Endothelial cell of umbilical vein (primary cell): ENCODE results near the gene NFYC. TPM values are rescaled to one million over a fixed set of nuclear protein-coding genes. Genes with fewer than 3 reads are reported as not detected.

Experiments
- BruUV-seq: library from RNA; stranded (reverse); fragments of 400-500 nt; replicated peaks from 2 replicates; lab custom pipeline; 2021; lab: Mats Ljungman, UMichigan
- CTCF ChIA-PET: fragments of 300-600, 350-600 bp; sonication (Branson Sonifier 250); formaldehyde crosslinking; loops from one replicate; lab custom pipeline; 2021; ENCODE audit warnings: antibody characterized with exemption, inconsistent platforms; lab: Charles Lee
- POLR2A ChIA-PET: fragments of 300-600, 350-600 bp; sonication (Branson Sonifier 250); formaldehyde crosslinking; loops from one replicate; lab custom pipeline; 2021; ENCODE audit warnings: antibody characterized with exemption, inconsistent platforms; lab: Charles Lee
- DNase-seq: peaks from one replicate; pipeline ENCODE4 v3.0.0-alpha.2; 2011; ENCODE audit warnings: low read depth, low spot score
- FAIRE-seq: peaks from 2 replicates; lab custom pipeline; 2011; peaks lifted over from hg19 to GRCh38; lab: Jason Lieb, UNC
- H2AFZ ChIP-seq: 2 replicates; pipeline ENCODE4 v1.6.0; 2012; ENCODE audit warnings: low read depth, low read length, control low read depth, inconsistent platforms
- H3K27ac ChIP-seq: 2 replicates; pipeline ENCODE4 v1.5.1; 2011; ENCODE audit warnings: low read depth, mild to moderate bottlenecking, control low read depth, low read length, moderate library complexity; ENCODE audit not compliant: insufficient read depth
- H3K27me3 ChIP-seq, 2 experiments: 2 replicates each; pipeline versions ENCODE4 v1.6.0 to v1.6.1; 2011; ENCODE audit warnings: low read length in 2 of 2, mixed read lengths in 1 of 2; ENCODE audit not compliant: control insufficient read depth in 2 of 2, insufficient read depth in 2 of 2
- H3K36me3 ChIP-seq, 2 experiments: 2 replicates in 1 of 2; 3 replicates in 1 of 2; pipeline ENCODE4 v1.5.1; 2011; ENCODE audit warnings: low read length in 2 of 2, mild to moderate bottlenecking in 1 of 2, moderate library complexity in 1 of 2; ENCODE audit not compliant: control insufficient read depth in 2 of 2, insufficient read depth in 2 of 2; ENCODE audit errors: extremely low read depth in 1 of 2
- H3K4me1 ChIP-seq: 3 replicates; pipeline ENCODE4 v1.5.1; 2011; ENCODE audit warnings: mild to moderate bottlenecking, low read length; ENCODE audit not compliant: control insufficient read depth, insufficient read depth; ENCODE audit errors: extremely low read depth
- H3K4me2 ChIP-seq: 2 replicates; pipeline ENCODE4 v1.6.1; 2011; ENCODE audit warnings: low read length, control low read depth, mixed read lengths; ENCODE audit not compliant: insufficient read depth
- H3K4me3 ChIP-seq, 3 experiments: fragments of 200-600 bp in 1 of 3; sonication (generic), shearing (Covaris generic) in 1 of 3; replicated peaks in 1 of 3; 2 replicates each; pipeline ENCODE4 v1.5.1; 2011 to 2016; ENCODE audit warnings: control low read depth in 3 of 3, low read length in 3 of 3, mild to moderate bottlenecking in 2 of 3, inconsistent platforms in 1 of 3, low read depth in 1 of 3, moderate library complexity in 1 of 3; ENCODE audit not compliant: insufficient read depth in 1 of 3
- H3K79me2 ChIP-seq: 2 replicates; pipeline ENCODE4 v1.6.0; 2012; ENCODE audit warnings: low read length, inconsistent platforms; ENCODE audit not compliant: control insufficient read depth, insufficient read depth
- H3K9ac ChIP-seq: replicated peaks from 2 replicates; pipeline ENCODE3; 2011; ENCODE audit warnings: low read length, control low read depth; ENCODE audit not compliant: insufficient read depth; ENCODE audit errors: extremely low read depth
- H3K9me1 ChIP-seq: replicated peaks from 3 replicates; pipeline ENCODE4 v1.6.0; 2011; ENCODE audit warnings: mild to moderate bottlenecking, low read length; ENCODE audit not compliant: control insufficient read depth, insufficient read depth; ENCODE audit errors: extremely low read depth
- H3K9me3 ChIP-seq: replicated peaks from 2 replicates; pipeline ENCODE4 v1.5.1; 2012; ENCODE audit warnings: low read length, inconsistent platforms; ENCODE audit not compliant: control insufficient read depth, insufficient read depth
- H4K20me1 ChIP-seq: replicated peaks from 2 replicates; pipeline ENCODE3; 2011; ENCODE audit warnings: mild to moderate bottlenecking, low read length; ENCODE audit not compliant: control insufficient read depth, insufficient read depth; ENCODE audit errors: extremely low read depth
- EZH2 ChIP-seq: IDR thresholded peaks from 2 replicates; pipeline ENCODE4 v1.6.1; 2012; ENCODE audit warnings: borderline replicate concordance, low read depth, mild to moderate bottlenecking, moderate library complexity, low read length, inconsistent platforms; ENCODE audit not compliant: severe bottlenecking
- FOS ChIP-seq: IDR thresholded peaks from 2 replicates; pipeline ENCODE4 v1.6.1; 2011; ENCODE audit warnings: mild to moderate bottlenecking, low read length, moderate library complexity, borderline replicate concordance; ENCODE audit not compliant: insufficient read depth
- GATA2 ChIP-seq: IDR thresholded peaks from 2 replicates; pipeline ENCODE4 v1.7.0; 2011; ENCODE audit warnings: low read depth, mild to moderate bottlenecking, moderate library complexity, mixed read lengths, low read length; ENCODE audit not compliant: insufficient read length, insufficient read depth
- JUN ChIP-seq: IDR thresholded peaks from 2 replicates; pipeline ENCODE4 v1.6.1; 2011; ENCODE audit warnings: borderline replicate concordance, low read depth; ENCODE audit not compliant: insufficient read length, insufficient read depth
- MYC ChIP-seq: IDR thresholded peaks from one replicate; pipeline ENCODE4 v1.6.1; 2011; ENCODE audit warnings: mild to moderate bottlenecking, low read depth, low read length
- POLR2A ChIP-seq: IDR thresholded peaks from 2 replicates; pipeline ENCODE4 v1.6.1; 2012; ENCODE audit warnings: low read depth, mild to moderate bottlenecking, control low read depth, low read length
- POLR2AphosphoS5 ChIP-seq: IDR thresholded peaks from 2 replicates; pipeline ENCODE4 v1.6.1; 2012; ENCODE audit warnings: low read depth, mild to moderate bottlenecking, control low read depth, low read length, moderate library complexity; ENCODE audit not compliant: insufficient read depth
- dilution Hi-C: fragments of 300-500 bp; cut with MboI; formaldehyde crosslinking; loops from one replicate; pipeline ENCODE4 v1.15.0; 2019; ENCODE audit warnings: low sequenced_read_pairs; ENCODE audit not compliant: extremely low pct_ligation_motif_present
- intact Hi-C: fragments of 100-400 bp; cut with micrococcal nuclease; formaldehyde crosslinking; loops from one replicate; pipeline ENCODE4 v1.10.0; 2022
- polyA plus RNA-seq, 4 experiments: library from polyadenylated mRNA; depleted of rRNA in 3 of 4; stranded (reverse) in 3 of 4; unstranded in 1 of 4; fragments of >200 nt; gene quantifications; 2 replicates each; pipeline versions ENCODE4 v1.2.1 to v1.2.3, GENCODE V29; 2011 to 2012; ENCODE audit warnings: missing spikeins in 1 of 4
- total RNA-seq: library from RNA; stranded (reverse); gene quantifications from 2 replicates; pipeline ENCODE4 v1.2.3, GENCODE V29; 2021
- TF ChIP-seq, protein P1 (sequence below): IDR thresholded peaks from 2 replicates; pipeline ENCODE4 v1.6.1; 2011; ENCODE audit not compliant: insufficient read depth, insufficient read length
- TF ChIP-seq, protein P2 (sequence below), 2 donors: IDR thresholded peaks; 1 replicate in 1 of 2; 2 replicates in 1 of 2; pipeline ENCODE4 v1.5.1; 2011; ENCODE audit warnings: low read length in 2 of 2, mild to moderate bottlenecking in 2 of 2, moderate library complexity in 2 of 2, control low read depth in 1 of 2, inconsistent platforms in 1 of 2, low read depth in 1 of 2; ENCODE audit not compliant: insufficient read depth in 1 of 2; ENCODE audit errors: extremely low read depth in 1 of 2

The NFYC gene
- total and polyA plus RNA-seq, 2 donors (not counting 3 experiments of a cell fraction or from before 2014, with no cell fraction given), result 51.1 to 81.7 TPM

DNA sequence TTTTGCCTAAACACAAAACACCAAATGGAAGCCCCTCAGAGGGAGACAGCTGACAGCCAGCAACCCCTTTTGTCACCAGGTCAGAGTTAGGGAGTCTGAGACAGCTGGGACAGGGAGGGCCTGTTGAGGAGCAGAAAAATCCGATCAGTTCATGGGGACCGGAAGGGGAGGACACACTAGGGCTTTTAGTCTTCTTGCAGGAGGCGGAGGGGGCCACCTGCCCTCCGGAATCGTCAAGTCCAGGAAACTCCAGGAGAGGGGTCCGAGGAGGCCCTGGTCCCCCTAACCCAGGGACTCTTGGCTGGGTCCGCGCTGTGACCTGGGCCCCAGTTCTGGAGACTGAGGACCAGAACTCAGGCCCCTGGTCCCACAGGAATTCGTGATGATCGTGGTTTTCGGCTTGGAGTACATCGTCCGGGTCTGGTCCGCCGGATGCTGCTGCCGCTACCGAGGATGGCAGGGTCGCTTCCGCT lies 126.3 kb downstream of the NFYC start:
- ChIA-PET POLR2A (no interaction called here), CTCF (no interaction called here)
- TF ChIP-seq POLR2A (no peak), GATA2 (no peak), POLR2AphosphoS5 (no peak)
- no peaks in the 10 kb centered on the region for H3K9me3 ChIP-seq
- no peak overlapping the region for H3K4me2 ChIP-seq
- H3K4me1 ChIP-seq, result peaks cover 2% of the 10 kb centered on the region
- H3K27me3 ChIP-seq, result peaks cover 0 to 10% of the 10 kb centered on the region in 2 experiments
- no peak overlapping the region for H2AFZ ChIP-seq
- FAIRE-seq (no peak), DNase-seq (no peak)
- no TSS peak for BruUV-seq
- dilution Hi-C loops (no loop called here), intact Hi-C loops (no loop called here)
- no peaks in the 10 kb centered on the region for H3K9me1 ChIP-seq
- H3K36me3 ChIP-seq, result no peaks in the 10 kb centered on the region
- H3K27ac ChIP-seq, result no peak overlapping the region
- no peak overlapping the region for H3K9ac ChIP-seq
- H3K79me2 ChIP-seq, result no peaks in the 10 kb centered on the region
- H4K20me1 ChIP-seq, result no peaks in the 10 kb centered on the region
- H3K4me3 ChIP-seq, result no peak overlapping the region

DNA sequence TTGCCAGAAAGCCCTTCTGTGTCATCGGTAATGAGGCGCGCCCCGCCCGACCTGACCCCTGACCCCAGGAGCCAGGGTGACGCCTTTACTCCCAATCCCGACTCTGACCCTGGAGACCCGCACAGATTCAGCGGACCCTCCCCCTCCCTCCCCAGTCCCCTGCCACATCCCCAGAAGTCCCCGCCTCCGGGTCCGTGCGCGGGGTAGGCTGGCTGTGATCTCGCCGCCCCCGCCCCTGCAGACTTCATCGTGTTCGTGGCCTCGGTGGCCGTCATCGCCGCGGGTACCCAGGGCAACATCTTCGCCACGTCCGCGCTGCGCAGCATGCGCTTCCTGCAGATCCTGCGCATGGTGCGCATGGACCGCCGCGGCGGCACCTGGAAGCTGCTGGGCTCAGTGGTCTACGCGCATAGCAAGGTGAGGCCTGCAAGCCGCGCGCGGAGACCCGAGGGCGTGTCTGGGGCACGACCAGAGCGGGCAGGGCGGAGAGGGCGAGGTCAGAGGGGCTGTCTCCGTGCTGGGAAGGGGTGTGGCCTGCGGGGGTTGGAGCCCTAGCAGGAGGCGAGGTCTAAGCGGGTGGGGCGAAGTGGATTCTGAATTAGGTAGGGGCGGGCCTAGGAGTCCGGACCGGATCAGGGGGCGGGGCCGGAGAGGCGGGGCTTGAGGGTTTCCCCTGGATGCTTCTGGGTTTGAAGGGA lies 126.9 kb downstream of the NFYC start:
- H3K36me3 ChIP-seq, result no peaks in the 10 kb centered on the region
- H4K20me1 ChIP-seq, result no peaks in the 10 kb centered on the region
- no peak overlapping the region for H3K9ac ChIP-seq
- no peaks in the 10 kb centered on the region for H3K79me2 ChIP-seq
- BruUV-seq, result no TSS peak
- DNase-seq (no peak), FAIRE-seq (peak; percentile 24)
- H3K4me1 ChIP-seq, result peaks cover 2% of the 10 kb centered on the region
- CTCF ChIA-PET, result no interaction called here
- POLR2A ChIA-PET, result no interaction called here
- no peak overlapping the region for H3K27ac ChIP-seq
- peak overlapping the region in 1 of 3 experiments; percentile 4 for H3K4me3 ChIP-seq
- TF ChIP-seq MYC (no peak), JUN (no peak), EZH2 (no peak), POLR2AphosphoS5 (no peak), GATA2 (no peak), FOS (no peak), POLR2A (no peak)
- TF ChIP-seq, protein P1, sequence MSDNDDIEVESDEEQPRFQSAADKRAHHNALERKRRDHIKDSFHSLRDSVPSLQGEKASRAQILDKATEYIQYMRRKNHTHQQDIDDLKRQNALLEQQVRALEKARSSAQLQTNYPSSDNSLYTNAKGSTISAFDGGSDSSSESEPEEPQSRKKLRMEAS, result no peak
- TF ChIP-seq, protein P2, sequence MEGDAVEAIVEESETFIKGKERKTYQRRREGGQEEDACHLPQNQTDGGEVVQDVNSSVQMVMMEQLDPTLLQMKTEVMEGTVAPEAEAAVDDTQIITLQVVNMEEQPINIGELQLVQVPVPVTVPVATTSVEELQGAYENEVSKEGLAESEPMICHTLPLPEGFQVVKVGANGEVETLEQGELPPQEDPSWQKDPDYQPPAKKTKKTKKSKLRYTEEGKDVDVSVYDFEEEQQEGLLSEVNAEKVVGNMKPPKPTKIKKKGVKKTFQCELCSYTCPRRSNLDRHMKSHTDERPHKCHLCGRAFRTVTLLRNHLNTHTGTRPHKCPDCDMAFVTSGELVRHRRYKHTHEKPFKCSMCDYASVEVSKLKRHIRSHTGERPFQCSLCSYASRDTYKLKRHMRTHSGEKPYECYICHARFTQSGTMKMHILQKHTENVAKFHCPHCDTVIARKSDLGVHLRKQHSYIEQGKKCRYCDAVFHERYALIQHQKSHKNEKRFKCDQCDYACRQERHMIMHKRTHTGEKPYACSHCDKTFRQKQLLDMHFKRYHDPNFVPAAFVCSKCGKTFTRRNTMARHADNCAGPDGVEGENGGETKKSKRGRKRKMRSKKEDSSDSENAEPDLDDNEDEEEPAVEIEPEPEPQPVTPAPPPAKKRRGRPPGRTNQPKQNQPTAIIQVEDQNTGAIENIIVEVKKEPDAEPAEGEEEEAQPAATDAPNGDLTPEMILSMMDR (IDR thresholded peaks at IDR 0.05; ENCODE audit: extremely low read depth in 1 of 2, insufficient read depth in 1 of 2, low read depth in 1 of 2, low read length in 2 of 2), result no peak
- no peaks in the 10 kb centered on the region for H3K9me1 ChIP-seq
- intact Hi-C loops, result no loop called here
- H3K4me2 ChIP-seq, result no peak overlapping the region
- no peaks in the 10 kb centered on the region for H3K9me3 ChIP-seq
- peaks cover 0 to 10% of the 10 kb centered on the region in 2 experiments for H3K27me3 ChIP-seq
- H2AFZ ChIP-seq, result peak overlapping the region; percentile 27
- dilution Hi-C loops, result no loop called here
